Heart right ventricle (tissue), 16 donors: ENCODE results near the gene PRSS12. TPM values are rescaled to one million over a fixed set of nuclear protein-coding genes. Genes with fewer than 3 reads are reported as not detected.

Experiments
- ATAC-seq, 8 donors: fragments of 200-7000 bp; cut with Tn5 transposase; one replicate each; pipeline ENCODE4 v1.9.1; 2020; ENCODE audit warnings: mild to moderate bottlenecking in 8 of 8, moderate library complexity in 8 of 8, moderate number of reproducible peaks in 1 of 8
- DNase-seq, 2 donors: peaks; one replicate each; pipeline ENCODE4 v3.0.0-alpha.2; 2020
- H3K27ac ChIP-seq, 10 donors: fragments of 200-600 bp; sonication (generic) in 2 of 10; one replicate each; pipeline versions ENCODE4 v1.5.0 to v1.8.0; 2020 to 2022; ENCODE audit warnings: mild to moderate bottlenecking in 3 of 10
- H3K27me3 ChIP-seq, 7 donors: fragments of 200-600 bp; one replicate each; pipeline ENCODE4 v1.8.0; 2021 to 2022; ENCODE audit warnings: mild to moderate bottlenecking in 2 of 7
- H3K36me3 ChIP-seq, 9 donors: fragments of 200-600 bp; sonication (generic) in 1 of 9; one replicate each; pipeline versions ENCODE4 v1.5.0 to v1.8.0; 2020 to 2022; ENCODE audit warnings: mild to moderate bottlenecking in 2 of 9
- H3K4me1 ChIP-seq, 9 donors: fragments of 200-600 bp; sonication (generic) in 1 of 9; one replicate each; pipeline versions ENCODE4 v1.5.0 to v1.8.0; 2020 to 2022; ENCODE audit warnings: mild to moderate bottlenecking in 4 of 9
- H3K4me3 ChIP-seq, 10 donors: fragments of 200-600 bp; sonication (generic) in 2 of 10; one replicate each; pipeline versions ENCODE4 v1.5.0 to v1.8.0; 2020 to 2022; ENCODE audit warnings: mild to moderate bottlenecking in 7 of 10, moderate library complexity in 2 of 10
- H3K9me3 ChIP-seq, 11 donors: fragments of 200-600 bp in 10 of 11; sonication (generic) in 2 of 11; one replicate each; pipeline versions ENCODE4 v1.5.0 to v1.8.0; 2013 to 2022; ENCODE audit warnings: mild to moderate bottlenecking in 2 of 11, control low read depth in 1 of 11, moderate library complexity in 1 of 11
- WGBS, 2 donors: extraction: QIAGEN DNeasy Blood & Tissue Kit; methylation state at CpG; one replicate each; pipeline ENCODE4 v1.1.7; 2013; ENCODE audit warnings: inconsistent platforms in 1 of 2; 5-methylcytosine and 5-hydroxymethylcytosine counted together
- intact Hi-C, 10 donors: fragments of 100-400 bp; cut with DNase I; formaldehyde crosslinking; loops; one replicate each; pipeline versions ENCODE4 v1.11.1 to v1.14.2; 2022
- polyA plus RNA-seq, 2 donors: library from polyadenylated mRNA; stranded (reverse); fragments of 200-250 nt; gene quantifications; one replicate each; pipeline ENCODE4 v1.2.3, GENCODE V29; 2013
- total RNA-seq, 10 donors: library from RNA; stranded (reverse); fragmentation: NEBNext Ultra II Directional in 3 of 10; extraction: Animal tissue kit (Norgen Biotek cat#: 25700) in 3 of 10; gene quantifications; one replicate each; pipeline versions ENCODE4 v1.2.1 to v1.2.4, GENCODE V29; 2021 to 2023
- TF ChIP-seq, protein P1 (sequence below), 9 donors: fragments of 200-600 bp; sonication (generic) in 2 of 9; IDR thresholded peaks; one replicate each; pipeline versions ENCODE4 v1.5.0 to v1.8.0; 2021 to 2022; ENCODE audit warnings: antibody characterized with exemption in 9 of 9, mild to moderate bottlenecking in 5 of 9, moderate library complexity in 1 of 9
- donor health status: Arrhythmogenic right ventricular cardiomyopathy.
- donor health status: ischemic (EF 13 %, LVEDD 7.1; RV severe dilation, severe dysfunction).
- donor health status: healthy with polysubstance abuse.
- donor health status: DM: no; HTN: yes; CAD: no.
- donor health status: DM: no; HTN: no; CAD: no.
- donor health status: ischemic (EF 25% LVEDD 6.9; RV normal size, moderate dysfunction).
- donor health status: ischemic (EF 25% LVEDD 5.7; RV mildly dilated, moderate dysfunction).
- donor health status: healthy.
- donor health status: DM: yes; HTN: yes; CAD: no.
- donor health status: Ischemic cardiomyopathy.
- donor health status: ischemic (EF 35%, LVEDD 5.7; RV mildly dilated, moderate dysfunction).
- donor health status: nonischemic (EF 11% LVEDD 7.7; RV severe dilation, severe dysfunction).
- donor health status: DM: yes; HTN: yes; CAD: no.
- donor health status: PGD.
- donor health status: ischemic (EF 29% LVEDD 5.4; RV normal size, mild dysfunction).
- donor health status: nonischemic (EF 23%, LVEDD 6.1; RV moderate dilation, normal function).

Gene PRSS12
- total and polyA plus RNA-seq, 12 donors = 0.03 to 0.47 TPM; not detected in 10

GRCh38 chr4:118363166-118363565, 10.4 kb upstream of the PRSS12 start:
- Histone ChIP-seq H3K4me3 (no peak overlapping the region), H3K27ac (no peak overlapping the region), H3K4me1 (no peaks in the 10 kb centered on the region), H3K27me3 (peaks cover 0 to 24% (median 5%) of the 10 kb centered on the region in 7 donors), H3K9me3 (no peaks in the 10 kb centered on the region), H3K36me3 (no peaks in the 10 kb centered on the region)
- TF ChIP-seq, protein P1, sequence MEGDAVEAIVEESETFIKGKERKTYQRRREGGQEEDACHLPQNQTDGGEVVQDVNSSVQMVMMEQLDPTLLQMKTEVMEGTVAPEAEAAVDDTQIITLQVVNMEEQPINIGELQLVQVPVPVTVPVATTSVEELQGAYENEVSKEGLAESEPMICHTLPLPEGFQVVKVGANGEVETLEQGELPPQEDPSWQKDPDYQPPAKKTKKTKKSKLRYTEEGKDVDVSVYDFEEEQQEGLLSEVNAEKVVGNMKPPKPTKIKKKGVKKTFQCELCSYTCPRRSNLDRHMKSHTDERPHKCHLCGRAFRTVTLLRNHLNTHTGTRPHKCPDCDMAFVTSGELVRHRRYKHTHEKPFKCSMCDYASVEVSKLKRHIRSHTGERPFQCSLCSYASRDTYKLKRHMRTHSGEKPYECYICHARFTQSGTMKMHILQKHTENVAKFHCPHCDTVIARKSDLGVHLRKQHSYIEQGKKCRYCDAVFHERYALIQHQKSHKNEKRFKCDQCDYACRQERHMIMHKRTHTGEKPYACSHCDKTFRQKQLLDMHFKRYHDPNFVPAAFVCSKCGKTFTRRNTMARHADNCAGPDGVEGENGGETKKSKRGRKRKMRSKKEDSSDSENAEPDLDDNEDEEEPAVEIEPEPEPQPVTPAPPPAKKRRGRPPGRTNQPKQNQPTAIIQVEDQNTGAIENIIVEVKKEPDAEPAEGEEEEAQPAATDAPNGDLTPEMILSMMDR (IDR thresholded peaks at IDR 0.05) = no peak
- intact Hi-C loops = no loop called here
- DNase-seq (no peak), ATAC-seq (no peak)
- 72 to 80% methylated on average over 3 of the region's 3 CpGs for WGBS, 2 donors

GRCh38 chr4:118361192-118361591, 8.4 kb upstream of the PRSS12 start:
- DNase-seq (no peak), ATAC-seq (no peak)
- Histone ChIP-seq H3K27me3 (peaks cover 0 to 38% (median 22%) of the 10 kb centered on the region in 7 donors), H3K4me1 (no peaks in the 10 kb centered on the region), H3K36me3 (no peaks in the 10 kb centered on the region), H3K4me3 (no peak overlapping the region), H3K27ac (no peak overlapping the region), H3K9me3 (no peaks in the 10 kb centered on the region)
- intact Hi-C loops = no loop called here
- TF ChIP-seq, protein P1 (IDR thresholded peaks at IDR 0.05) = no peak

GRCh38 chr4:118360106-118360505, 7.3 kb upstream of the PRSS12 start:
- no peaks in the 10 kb centered on the region for H3K9me3 ChIP-seq
- peaks cover 0 to 41% (median 33%) of the 10 kb centered on the region in 7 donors for H3K27me3 ChIP-seq
- H3K4me1 ChIP-seq = no peaks in the 10 kb centered on the region
- WGBS, 2 donors = 86 to 89% methylated on average over 3 of the region's 3 CpGs
- ATAC-seq (no peak), DNase-seq (no peak)
- H3K4me3 ChIP-seq = no peak overlapping the region
- H3K36me3 ChIP-seq = no peaks in the 10 kb centered on the region
- TF ChIP-seq, protein P1 (IDR thresholded peaks at IDR 0.05) = no peak
- H3K27ac ChIP-seq = no peak overlapping the region
- intact Hi-C loops = no loop called here

GRCh38 chr4:118357601-118358000, 4.8 kb upstream of the PRSS12 start:
- WGBS, 2 donors = 74 to 75% methylated on average over 2 of the region's 2 CpGs
- Histone ChIP-seq H3K27ac (no peak overlapping the region), H3K4me1 (peaks cover 0 to 11% (median 9%) of the 10 kb centered on the region in 9 donors), H3K27me3 (peaks cover 5 to 66% (median 58%) of the 10 kb centered on the region in 7 donors), H3K4me3 (no peak overlapping the region), H3K36me3 (no peaks in the 10 kb centered on the region), H3K9me3 (no peaks in the 10 kb centered on the region)
- DNase-seq (no peak), ATAC-seq (no peak)
- TF ChIP-seq, protein P1 (IDR thresholded peaks at IDR 0.05) = no peak
- intact Hi-C loops = no loop called here
